Calu3 (cell line): Measurements from ENCODE around the gene PXK. TPM values are rescaled to one million over a fixed set of nuclear protein-coding genes. Genes with fewer than 3 reads are reported as not detected.

ENCODE experiments used
- BruUV-seq: library from RNA; stranded (reverse); fragments of 400-500 nt; replicated peaks from 2 replicates; lab custom pipeline; 2021; lab: Mats Ljungman, UMichigan
- CTCF ChIA-PET: fragments of 300-600 bp; sonication (Branson Sonifier 250); formaldehyde crosslinking; loops from one replicate; lab custom pipeline; 2022; ENCODE audit warnings: antibody characterized with exemption; lab: Charles Lee
- DNase-seq: peaks from one replicate; pipeline ENCODE4 v3.0.0; 2022
- H3K27ac Mint-ChIP-seq: one replicate; pipeline ENCODE4 v1.8.0; 2022; ENCODE audit warnings: mixed read lengths; ENCODE audit not compliant: unreplicated experiment
- H3K27me3 Mint-ChIP-seq: one replicate; pipeline ENCODE4 v1.8.0; 2022; ENCODE audit warnings: mixed read lengths; ENCODE audit not compliant: unreplicated experiment
- H3K36me3 Mint-ChIP-seq: one replicate; pipeline ENCODE4 v1.8.0; 2022; ENCODE audit warnings: mild to moderate bottlenecking, moderate library complexity, mixed read lengths; ENCODE audit not compliant: insufficient read depth, unreplicated experiment
- H3K4me1 Mint-ChIP-seq: one replicate; pipeline ENCODE4 v1.8.0; 2022; ENCODE audit warnings: mild to moderate bottlenecking, low read depth, mixed read lengths; ENCODE audit not compliant: unreplicated experiment
- H3K4me3 Mint-ChIP-seq: one replicate; pipeline ENCODE4 v1.8.0; 2022; ENCODE audit warnings: mild to moderate bottlenecking, low read depth, moderate library complexity, mixed read lengths; ENCODE audit not compliant: unreplicated experiment
- H3K9me3 Mint-ChIP-seq: one replicate; pipeline ENCODE4 v1.8.0; 2022; ENCODE audit warnings: low read depth, mixed read lengths; ENCODE audit not compliant: unreplicated experiment
- CTCF ChIP-seq: fragments of 200-600 bp; IDR thresholded peaks from one replicate; pipeline ENCODE4 v1.8.0; 2022; ENCODE audit warnings: antibody characterized with exemption; ENCODE audit not compliant: unreplicated experiment
- intact Hi-C: fragments of 100-400 bp; cut with micrococcal nuclease; formaldehyde crosslinking; loops from one replicate; pipeline ENCODE4 v1.10.0; 2022; ENCODE audit not compliant: unreplicated experiment
- total RNA-seq: library from RNA; stranded (reverse); gene quantifications from 2 replicates; pipeline ENCODE4 v1.2.3, GENCODE V29; 2022

Gene PXK
- total RNA-seq, 1 experiment from 2014 or later, result 8.6 TPM

- Mint-ChIP-seq H3K9me3 (no peaks in the 10 kb centered on the region), H3K36me3 (no peaks in the 10 kb centered on the region), H3K27ac (no peak overlapping the region), H3K27me3 (no peaks in the 10 kb centered on the region), H3K4me1 (no peaks in the 10 kb centered on the region), H3K4me3 (no peak overlapping the region)
- intact Hi-C loops, result no loop called here
- TF ChIP-seq CTCF, result no peak
- CTCF ChIA-PET, result no interaction called here
- no peak for DNase-seq
- BruUV-seq, result no TSS peak
Observed at GRCh38 chr3:58418227-58418626, 85.5 kb downstream of the PXK start.

GRCh38 chr3:58419780-58420507, 87.3 kb downstream of the PXK start:
- no peak overlapping the region for H3K27ac Mint-ChIP-seq
- no peaks in the 10 kb centered on the region for H3K9me3 Mint-ChIP-seq
- H3K36me3 Mint-ChIP-seq, result no peaks in the 10 kb centered on the region
- no peak for TF ChIP-seq CTCF
- CTCF ChIA-PET, result interaction anchor here (0.6 kb wide), 1 partner anchor 60 kb away, joined by 5 read pairs; no protein-coding TSS in a partner anchor
- no peak for DNase-seq
- H3K4me3 Mint-ChIP-seq, result no peak overlapping the region
- intact Hi-C loops, result no loop called here
- H3K4me1 Mint-ChIP-seq, result no peaks in the 10 kb centered on the region
- BruUV-seq, result no TSS peak
- no peaks in the 10 kb centered on the region for H3K27me3 Mint-ChIP-seq

GRCh38 chr3:58421004-58421403, 88.3 kb downstream of the PXK start:
- no peaks in the 10 kb centered on the region for H3K36me3 Mint-ChIP-seq
- no TSS peak for BruUV-seq
- intact Hi-C loops, result no loop called here
- H3K27me3 Mint-ChIP-seq, result no peaks in the 10 kb centered on the region
- no peak overlapping the region for H3K27ac Mint-ChIP-seq
- TF ChIP-seq CTCF, result no peak
- CTCF ChIA-PET, result no interaction called here
- no peak overlapping the region for H3K4me3 Mint-ChIP-seq
- no peak for DNase-seq
- no peaks in the 10 kb centered on the region for H3K4me1 Mint-ChIP-seq
- no peaks in the 10 kb centered on the region for H3K9me3 Mint-ChIP-seq

- no peak for TF ChIP-seq CTCF
- Mint-ChIP-seq H3K27me3 (no peaks in the 10 kb centered on the region), H3K4me3 (no peak overlapping the region), H3K4me1 (no peaks in the 10 kb centered on the region), H3K9me3 (no peaks in the 10 kb centered on the region), H3K36me3 (peaks cover under 1% of the 10 kb centered on the region), H3K27ac (no peak overlapping the region)
- intact Hi-C loops, result loop anchor here (2.0 kb wide), 1 partner anchor 110 kb away; no protein-coding TSS in a partner anchor
- no TSS peak for BruUV-seq
- CTCF ChIA-PET, result no interaction called here
- peak; percentile 23 for DNase-seq
Observed at GRCh38 chr3:58422756-58423325, 90.1 kb downstream of the PXK start.
